ENCODE results near the gene KCNAB1. TPM values are rescaled to one million over a fixed set of nuclear protein-coding genes. Genes with fewer than 3 reads are reported as not detected.

Gene KCNAB1
- total RNA-seq, 1 experiment from 2014 or later: not detected

- CTCF ChIA-PET: interaction anchor here (0.9 to 1.6 kb wide), 2 partner anchors 19 to 528 kb away, joined by 3 read pairs; no protein-coding TSS in a partner anchor
- peak overlapping the region; percentile 63 for H3K27ac ChIP-seq (ENCODE audit: low read depth, low read length)
- TF ChIP-seq ZFX (IDR thresholded peaks at IDR 0.05) (no peak), SIN3A (IDR thresholded peaks at IDR 0.05; ENCODE audit: low read depth) (no peak), SP1 (IDR thresholded peaks at IDR 0.05; ENCODE audit: low read depth) (no peak), TCF7L2 (IDR thresholded peaks at IDR 0.05; ENCODE audit: borderline replicate concordance, extremely low read depth, insufficient read depth, insufficient read length) (no peak), EZH2 (IDR thresholded peaks at IDR 0.05) (no peak), REST (IDR thresholded peaks at IDR 0.05; ENCODE audit: low read depth) (no peak), ZNF274 (IDR thresholded peaks at IDR 0.05; ENCODE audit: low read depth, low read length) (no peak), CBX3 (IDR thresholded peaks at IDR 0.05; ENCODE audit: low read depth) (no peak), CEBPB (IDR thresholded peaks at IDR 0.05; ENCODE audit: low read depth) (no peak), RAD21 (IDR thresholded peaks at IDR 0.05; ENCODE audit: low read depth) (no peak)
- TF ChIP-seq, protein P1, sequence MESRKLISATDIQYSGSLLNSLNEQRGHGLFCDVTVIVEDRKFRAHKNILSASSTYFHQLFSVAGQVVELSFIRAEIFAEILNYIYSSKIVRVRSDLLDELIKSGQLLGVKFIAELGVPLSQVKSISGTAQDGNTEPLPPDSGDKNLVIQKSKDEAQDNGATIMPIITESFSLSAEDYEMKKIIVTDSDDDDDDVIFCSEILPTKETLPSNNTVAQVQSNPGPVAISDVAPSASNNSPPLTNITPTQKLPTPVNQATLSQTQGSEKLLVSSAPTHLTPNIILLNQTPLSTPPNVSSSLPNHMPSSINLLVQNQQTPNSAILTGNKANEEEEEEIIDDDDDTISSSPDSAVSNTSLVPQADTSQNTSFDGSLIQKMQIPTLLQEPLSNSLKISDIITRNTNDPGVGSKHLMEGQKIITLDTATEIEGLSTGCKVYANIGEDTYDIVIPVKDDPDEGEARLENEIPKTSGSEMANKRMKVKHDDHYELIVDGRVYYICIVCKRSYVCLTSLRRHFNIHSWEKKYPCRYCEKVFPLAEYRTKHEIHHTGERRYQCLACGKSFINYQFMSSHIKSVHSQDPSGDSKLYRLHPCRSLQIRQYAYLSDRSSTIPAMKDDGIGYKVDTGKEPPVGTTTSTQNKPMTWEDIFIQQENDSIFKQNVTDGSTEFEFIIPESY (IDR thresholded peaks at IDR 0.05; ENCODE audit: extremely low read depth, insufficient replicate concordance, low read length): no peak
- TF ChIP-seq, protein P2, sequence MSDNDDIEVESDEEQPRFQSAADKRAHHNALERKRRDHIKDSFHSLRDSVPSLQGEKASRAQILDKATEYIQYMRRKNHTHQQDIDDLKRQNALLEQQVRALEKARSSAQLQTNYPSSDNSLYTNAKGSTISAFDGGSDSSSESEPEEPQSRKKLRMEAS (IDR thresholded peaks at IDR 0.05): no peak
- H3K27me3 ChIP-seq (ENCODE audit: insufficient read depth, low read length): no peaks in the 10 kb centered on the region
- no peaks in the 10 kb centered on the region for H4K20me1 ChIP-seq (ENCODE audit: insufficient read depth)
- no peak for DNase-seq (ENCODE audit: low read depth, low spot score)
- RAD21 ChIA-PET (ENCODE audit: low non-redundant PET in 1 of 2, low total read pairs in 2 of 2, uncharacterized antibody in 2 of 2, unreplicated experiment in 2 of 2): no interaction called here
- intact Hi-C loops (cut with micrococcal nuclease): loop anchor here (2.0 kb wide), 3 partner anchors 262 to 568 kb away; no protein-coding TSS in a partner anchor
- peak overlapping the region; percentile 88 for H3K4me2 ChIP-seq (ENCODE audit: low read length)
- POLR2A ChIA-PET: interaction anchor here (0.7 to 2.1 kb wide), 7 partner anchors 11 to 606 kb away, joined by 3 to 11 read pairs (median 5); partner anchors contain the start of genes CCNL1 and TIPARP
- H3K79me2 ChIP-seq (ENCODE audit: insufficient read depth, low read length): peaks cover 54% of the 10 kb centered on the region
- no peaks in the 10 kb centered on the region for H3K9me3 ChIP-seq (ENCODE audit: control insufficient read depth in 1 of 2, insufficient read depth in 1 of 2, low read depth in 1 of 2, low read length in 2 of 2)
- peak overlapping the region; percentile 77 to 95 for H3K4me3 ChIP-seq (replicated peaks in 1 of 2; ENCODE audit: low read depth in 1 of 2, low read length in 2 of 2)
- no peak overlapping the region for H2AFZ ChIP-seq (ENCODE audit: low read depth, low read length, poor library complexity, severe bottlenecking)
- no TSS peak for BruUV-seq (replicated peaks)
- peak overlapping the region; percentile 91 for H3K9ac ChIP-seq (ENCODE audit: low read length)
- peak; percentile 30 for ATAC-seq
- H3K4me1 ChIP-seq (ENCODE audit: control insufficient read depth in 1 of 2, insufficient read depth in 2 of 2, low read length in 2 of 2): peaks cover 3 to 22% of the 10 kb centered on the region in 2 experiments; a peak in 2 of 4 replicates
- peaks cover 13 to 31% of the 10 kb centered on the region in 2 experiments for H3K36me3 ChIP-seq (ENCODE audit: control insufficient read depth in 1 of 2, insufficient read depth in 2 of 2, low read length in 2 of 2)
- H3K9me2 ChIP-seq (ENCODE audit: insufficient read depth): no peaks in the 10 kb centered on the region
Measured at GRCh38 chr3:156554515-156554841, 434.1 kb downstream of the KCNAB1 start.

Measured in HCT116 (cell line).